Esophagus (tissue), 2 donors: Measurements from ENCODE around the gene GIMAP8. TPM values are rescaled to one million over a fixed set of nuclear protein-coding genes. Genes with fewer than 3 reads are reported as not detected.

ENCODE experiments used
- H3K27ac ChIP-seq, 2 donors: one replicate each; pipeline ENCODE4 v1.5.1; 2013; ENCODE audit warnings: low read depth in 2 of 2, mild to moderate bottlenecking in 2 of 2, inconsistent platforms in 1 of 2, low read length in 1 of 2, moderate library complexity in 1 of 2
- H3K27me3 ChIP-seq, 2 donors: one replicate each; pipeline ENCODE4 v1.6.1; 2013; ENCODE audit warnings: low read length in 2 of 2, control low read depth in 1 of 2, mild to moderate bottlenecking in 1 of 2; ENCODE audit not compliant: insufficient read depth in 2 of 2, control insufficient read depth in 1 of 2
- H3K36me3 ChIP-seq, 2 donors: one replicate each; pipeline ENCODE4 v1.6.1; 2013; ENCODE audit warnings: low read length in 1 of 2; ENCODE audit not compliant: control insufficient read depth in 2 of 2, insufficient read depth in 2 of 2
- H3K4me1 ChIP-seq, 2 donors: one replicate each; pipeline ENCODE4 v1.6.1; 2013; ENCODE audit warnings: low read length in 1 of 2; ENCODE audit not compliant: control insufficient read depth in 2 of 2, insufficient read depth in 2 of 2
- H3K4me3 ChIP-seq, 2 donors: one replicate each; pipeline ENCODE4 v1.5.1; 2013; ENCODE audit warnings: low read length in 2 of 2, mild to moderate bottlenecking in 2 of 2, low read depth in 1 of 2, moderate library complexity in 1 of 2
- H3K9me3 ChIP-seq, 2 donors: one replicate each; pipeline ENCODE4 v1.6.1; 2013; ENCODE audit warnings: mild to moderate bottlenecking in 2 of 2, low read depth in 1 of 2, low read length in 1 of 2, moderate library complexity in 1 of 2; ENCODE audit not compliant: control insufficient read depth in 2 of 2, insufficient read depth in 1 of 2
- WGBS, 2 donors: extraction: QIAGEN DNeasy Blood & Tissue Kit; methylation state at CpG; one replicate each; pipeline ENCODE4 v1.1.7; 2013; 5-methylcytosine and 5-hydroxymethylcytosine counted together
- polyA plus RNA-seq, 2 donors: library from polyadenylated mRNA; stranded (reverse); fragments of 200-250 nt; gene quantifications; one replicate each; pipeline ENCODE4 v1.2.3, GENCODE V29; 2013
- donor health status: healthy with polysubstance abuse.
- donor health status: Bipolar disorder and iron deficiency.

Gene GIMAP8
- polyA plus RNA-seq, 2 donors = 1.8 to 1.9 TPM

GRCh38 chr7:150405584-150406311, 44.7 kb upstream of the GIMAP8 start:
- peaks cover 0 to 5% of the 10 kb centered on the region in 2 donors for H3K4me1 ChIP-seq
- H3K4me3 ChIP-seq = peak overlapping the region; percentile 62 to 66
- H3K27ac ChIP-seq = peak overlapping the region; percentile 92 to 93
- no peaks in the 10 kb centered on the region for H3K9me3 ChIP-seq
- 5 to 8% methylated on average over 35 of the region's 35 CpGs for WGBS, 2 donors
- H3K36me3 ChIP-seq = peaks cover 0 to 2% of the 10 kb centered on the region in 2 donors
- H3K27me3 ChIP-seq = no peaks in the 10 kb centered on the region

- Histone ChIP-seq H3K4me1 (peaks cover 0 to 8% of the 10 kb centered on the region in 2 donors), H3K36me3 (peaks cover 0 to 2% of the 10 kb centered on the region in 2 donors), H3K4me3 (peak overlapping the region in 1 of 2 donors; percentile 62), H3K27ac (peak overlapping the region; percentile 92 to 93), H3K9me3 (no peaks in the 10 kb centered on the region), H3K27me3 (no peaks in the 10 kb centered on the region)
- 13 to 20% methylated on average over 2 of the region's 2 CpGs for WGBS, 2 donors
Observed at GRCh38 chr7:150406312-150406566, 44.2 kb upstream of the GIMAP8 start.

GRCh38 chr7:150406567-150407421, 43.6 kb upstream of the GIMAP8 start:
- no peaks in the 10 kb centered on the region for H3K9me3 ChIP-seq
- peaks cover 0 to 11% of the 10 kb centered on the region in 2 donors for H3K4me1 ChIP-seq
- no peak overlapping the region for H3K4me3 ChIP-seq
- H3K36me3 ChIP-seq = peaks cover 0 to 2% of the 10 kb centered on the region in 2 donors
- WGBS, 2 donors = 35 to 42% methylated on average over 10 of the region's 10 CpGs
- no peaks in the 10 kb centered on the region for H3K27me3 ChIP-seq
- peak overlapping the region; percentile 92 to 93 for H3K27ac ChIP-seq

- Histone ChIP-seq H3K4me3 (no peak overlapping the region), H3K9me3 (no peaks in the 10 kb centered on the region), H3K27me3 (no peaks in the 10 kb centered on the region), H3K4me1 (peaks cover 0 to 11% of the 10 kb centered on the region in 2 donors), H3K27ac (no peak overlapping the region), H3K36me3 (peaks cover 0 to 2% of the 10 kb centered on the region in 2 donors)
- WGBS, 2 donors = 96% methylated on average over 83 to 91 of the region's 91 CpGs
Observed at GRCh38 chr7:150407588-150408392, 42.6 kb upstream of the GIMAP8 start.

- Histone ChIP-seq H3K36me3 (peaks cover 0 to 2% of the 10 kb centered on the region in 2 donors), H3K4me3 (no peak overlapping the region), H3K27me3 (no peaks in the 10 kb centered on the region), H3K27ac (peak overlapping the region in 1 of 2 donors; percentile 36), H3K9me3 (no peaks in the 10 kb centered on the region), H3K4me1 (peaks cover 0 to 11% of the 10 kb centered on the region in 2 donors)
- 84 to 90% methylated on average over 22 of the region's 22 CpGs for WGBS, 2 donors
Observed at GRCh38 chr7:150408393-150409299, 41.8 kb upstream of the GIMAP8 start.

- Histone ChIP-seq H3K27ac (no peak overlapping the region), H3K27me3 (no peaks in the 10 kb centered on the region), H3K36me3 (peaks cover 0 to 2% of the 10 kb centered on the region in 2 donors), H3K4me3 (no peak overlapping the region), H3K4me1 (peaks cover 0 to 11% of the 10 kb centered on the region in 2 donors), H3K9me3 (no peaks in the 10 kb centered on the region)
- WGBS, 2 donors = 79 to 82% methylated on average over 10 of the region's 10 CpGs
Observed at GRCh38 chr7:150409300-150410030, 41.0 kb upstream of the GIMAP8 start.

GRCh38 chr7:150410131-150410530, 40.3 kb upstream of the GIMAP8 start:
- Histone ChIP-seq H3K27ac (no peak overlapping the region), H3K4me1 (peaks cover 0 to 12% of the 10 kb centered on the region in 2 donors), H3K27me3 (no peaks in the 10 kb centered on the region), H3K4me3 (no peak overlapping the region), H3K9me3 (no peaks in the 10 kb centered on the region), H3K36me3 (peaks cover 0 to 2% of the 10 kb centered on the region in 2 donors)
- 90 to 94% methylated on average over 7 of the region's 7 CpGs for WGBS, 2 donors

- 67 to 68% methylated on average over 10 of the region's 10 CpGs for WGBS, 2 donors
- H3K4me3 ChIP-seq = no peak overlapping the region
- H3K27ac ChIP-seq = no peak overlapping the region
Observed at GRCh38 chr7:150410680-150411346, 39.6 kb upstream of the GIMAP8 start.

More at GRCh38 chr7:150410680-150411346, 39.6 kb upstream of the GIMAP8 start:
- Histone ChIP-seq H3K27me3 (no peaks in the 10 kb centered on the region), H3K4me1 (peaks cover 0 to 12% of the 10 kb centered on the region in 2 donors), H3K9me3 (no peaks in the 10 kb centered on the region), H3K36me3 (peaks cover 0 to 2% of the 10 kb centered on the region in 2 donors)
